Tibial nerve (tissue), 3 donors: ENCODE results near the gene CTSA.

Experiments used
- CTCF ChIP-seq, 5 experiments: fragments of 200-600 bp in 3 of 5; fragments of 450-650 bp in 2 of 5; sonication (generic) in 3 of 5; IDR thresholded peaks; one replicate each; pipeline ENCODE4 v1.5.1; 2016 to 2019; ENCODE audit warnings: antibody characterized with exemption in 5 of 5, mild to moderate bottlenecking in 3 of 5, moderate library complexity in 2 of 5
- POLR2A ChIP-seq, 2 donors: fragments of 450-650 bp; IDR thresholded peaks; one replicate each; pipeline ENCODE4 v1.6.1; 2017; ENCODE audit warnings: antibody characterized with exemption in 2 of 2, mild to moderate bottlenecking in 2 of 2, moderate library complexity in 2 of 2

DNA sequence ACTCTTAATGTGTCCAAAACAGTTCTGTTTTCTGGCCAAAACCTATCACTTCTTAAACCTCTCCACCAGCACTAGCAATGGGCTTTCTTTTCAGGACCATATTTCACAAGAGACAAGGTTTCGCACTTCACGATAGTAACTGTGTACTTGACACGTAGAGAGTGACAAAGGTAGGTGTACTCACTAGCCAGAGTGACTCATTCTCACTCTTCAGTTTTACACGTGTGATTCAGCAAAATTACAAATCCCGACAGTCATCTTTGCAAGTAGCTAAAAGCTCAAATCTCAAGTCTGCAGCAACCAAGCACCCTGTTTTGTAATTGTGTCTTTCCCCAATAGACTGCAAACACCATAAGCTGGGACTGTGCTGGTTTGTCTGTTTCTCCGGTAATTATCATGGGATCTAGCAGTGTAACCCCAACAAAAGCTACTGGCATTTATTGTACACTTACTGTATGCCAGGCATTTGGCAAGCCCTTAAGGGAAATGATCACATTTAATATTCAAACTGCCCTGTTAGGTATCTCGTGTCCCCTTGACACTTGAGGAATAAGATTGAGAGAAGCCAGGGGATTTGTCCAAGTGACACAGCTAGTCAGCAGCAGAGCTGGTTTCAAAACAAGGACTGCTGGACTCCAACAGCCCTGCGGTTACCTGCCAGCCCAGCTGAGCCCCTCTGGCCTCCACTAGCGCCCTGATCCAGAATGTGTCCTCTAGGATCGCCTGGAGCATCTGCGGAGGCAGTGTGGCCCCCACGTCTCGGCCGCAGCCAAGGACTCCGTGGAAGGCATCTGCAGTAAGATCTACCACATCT is 53.2 kb downstream of the CTSA start:
- no peak for TF ChIP-seq CTCF (IDR thresholded peaks at IDR 0.05)
- no peak for TF ChIP-seq POLR2A (IDR thresholded peaks at IDR 0.05)
